HG03064 (cell line): ENCODE measurements around the gene ARHGAP18.

ENCODE experiments used
- ATAC-seq: cut with Tn5 transposase; IDR thresholded peaks from one replicate; pipeline ENCODE4 v1.9.1; 2021; ENCODE audit warnings: low read depth; ENCODE audit not compliant: unreplicated experiment

Gene ARHGAP18

DNA sequence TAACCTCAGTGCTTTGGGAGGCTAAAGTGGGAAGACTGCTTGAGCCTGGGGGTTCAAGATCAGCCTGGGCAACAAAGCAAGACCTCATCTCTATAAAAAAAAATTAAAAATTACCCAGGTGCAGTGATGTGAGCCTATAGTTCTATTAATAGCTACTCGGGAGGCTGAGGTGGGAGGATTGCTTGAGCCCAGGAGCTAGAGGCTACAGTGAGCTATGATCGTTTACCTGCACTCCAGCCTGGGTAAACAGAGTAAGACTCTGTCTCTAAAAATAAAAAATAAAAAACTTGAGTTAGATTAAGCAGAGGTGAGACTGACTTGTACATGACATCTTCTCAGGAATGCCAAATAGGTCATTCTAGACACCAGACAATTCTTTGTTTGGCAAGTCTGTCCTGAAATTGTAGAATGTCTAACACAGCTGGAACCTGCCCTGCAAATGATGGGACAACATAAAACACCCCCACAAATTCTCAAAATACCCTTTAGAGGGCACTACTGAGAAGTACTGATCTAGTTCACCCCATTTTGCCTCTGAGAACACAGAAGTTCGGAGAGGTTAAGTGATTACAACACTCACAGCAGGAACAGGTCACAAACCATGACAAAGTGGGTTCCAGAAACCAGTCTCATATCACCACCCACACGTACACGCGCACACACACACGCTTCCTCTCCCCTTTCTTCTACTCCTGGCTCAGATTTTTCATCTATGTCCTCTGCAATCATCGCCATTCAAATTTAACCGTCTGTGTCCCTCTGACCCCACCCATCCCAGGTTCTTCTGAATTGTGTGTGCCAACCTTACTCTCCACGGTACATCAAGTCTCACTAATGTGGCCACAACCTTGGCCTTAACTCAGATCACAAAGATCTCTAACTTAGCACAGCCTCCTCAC, 38.3 kb downstream of the ARHGAP18 start:
- ATAC-seq: peak; percentile 54

DNA sequence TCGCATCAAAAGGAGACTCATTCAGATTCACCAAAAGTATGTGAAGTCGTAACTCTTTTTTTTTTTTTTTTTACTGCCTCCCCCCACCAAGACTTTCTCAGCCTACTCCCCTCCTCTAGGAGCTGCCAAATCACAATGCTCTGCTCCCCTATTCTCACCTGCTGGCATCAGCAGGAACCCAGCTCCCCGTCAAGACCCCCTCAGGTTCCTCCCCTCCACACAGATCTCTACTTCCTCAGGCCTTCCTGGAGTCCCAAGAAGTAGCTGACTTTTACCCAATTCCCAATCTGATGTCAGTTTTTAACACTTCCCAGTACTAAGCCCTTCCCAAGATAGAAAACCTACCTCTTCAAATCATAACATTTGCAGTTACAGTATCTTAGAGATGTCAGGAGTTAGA, 39.3 kb downstream of the ARHGAP18 start:
- no peak for ATAC-seq

DNA sequence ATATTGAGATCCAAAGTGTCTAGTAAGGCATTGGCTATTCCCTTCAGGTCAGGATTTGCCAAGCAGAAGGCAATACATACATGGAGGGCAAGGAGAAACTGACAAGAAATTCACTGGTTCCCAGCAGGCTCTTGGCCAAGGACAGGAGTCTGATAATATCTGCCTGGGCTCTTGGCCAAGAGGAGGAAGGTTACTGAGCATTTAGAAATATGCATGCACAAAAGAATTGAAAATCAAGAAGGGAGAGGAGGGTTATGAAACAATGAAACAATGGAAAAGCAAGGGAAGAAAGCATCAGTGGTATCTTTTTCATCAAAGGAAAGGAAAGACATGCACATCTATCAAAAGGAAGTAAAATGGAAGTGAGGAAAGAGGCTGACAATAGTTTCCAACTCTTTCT, 42.4 kb downstream of the ARHGAP18 start:
- ATAC-seq: no peak

DNA sequence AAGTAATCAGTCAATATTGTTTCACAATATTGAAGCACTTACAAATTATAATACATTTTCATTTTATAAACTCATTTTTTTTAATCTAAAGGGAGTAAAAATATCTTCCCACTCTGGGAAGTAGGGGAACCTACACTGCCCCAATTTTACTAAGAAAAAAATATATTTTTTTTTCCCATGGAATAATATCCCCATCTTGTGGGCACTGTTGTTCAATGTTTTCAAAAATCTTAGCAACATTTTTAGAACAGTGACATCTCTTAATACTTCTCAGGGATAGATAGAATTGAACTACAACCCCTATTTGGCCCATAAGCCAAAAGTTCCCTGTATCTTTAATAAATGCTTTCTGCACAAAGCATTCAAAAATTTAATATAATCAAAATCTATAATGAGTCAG, 42.9 kb downstream of the ARHGAP18 start:
- no peak for ATAC-seq

DNA sequence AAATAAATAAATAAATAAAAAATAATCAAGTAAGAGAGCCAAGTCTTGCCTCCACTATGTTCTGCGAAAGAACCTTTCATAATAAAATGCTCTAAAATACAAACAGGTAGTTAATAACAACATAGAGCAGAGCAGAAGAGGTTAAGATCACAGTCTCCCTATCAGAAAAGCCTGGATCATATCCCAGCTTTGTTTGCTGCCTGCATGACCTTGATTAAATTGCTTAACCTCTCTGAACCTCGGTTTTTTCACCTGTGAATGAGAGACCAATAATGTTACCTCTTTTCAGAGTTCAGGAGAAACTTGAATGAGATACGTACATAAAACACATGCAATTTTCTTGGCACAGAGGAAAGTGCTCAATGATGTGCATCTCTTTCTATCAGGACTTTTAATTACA, 44.4 kb downstream of the ARHGAP18 start:
- no peak for ATAC-seq

DNA sequence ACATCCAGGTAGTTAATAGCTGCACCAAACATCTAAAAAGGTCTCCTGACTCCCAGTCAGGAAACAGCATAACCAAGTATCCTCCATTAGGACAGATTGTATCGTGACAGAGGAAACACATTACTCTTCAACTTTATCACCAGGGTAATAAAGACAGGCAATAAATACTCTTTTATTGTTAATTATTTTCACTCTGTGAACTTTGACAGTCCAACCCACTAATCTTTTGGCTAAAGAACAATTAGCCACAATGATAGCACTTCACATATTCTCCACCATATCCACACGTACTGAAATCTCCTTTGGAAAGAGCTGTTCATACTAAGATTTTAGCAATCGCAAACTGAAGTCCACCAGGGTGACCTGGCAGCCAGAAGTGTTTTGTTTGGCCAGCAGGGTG, 46.4 kb downstream of the ARHGAP18 start:
- no peak for ATAC-seq

DNA sequence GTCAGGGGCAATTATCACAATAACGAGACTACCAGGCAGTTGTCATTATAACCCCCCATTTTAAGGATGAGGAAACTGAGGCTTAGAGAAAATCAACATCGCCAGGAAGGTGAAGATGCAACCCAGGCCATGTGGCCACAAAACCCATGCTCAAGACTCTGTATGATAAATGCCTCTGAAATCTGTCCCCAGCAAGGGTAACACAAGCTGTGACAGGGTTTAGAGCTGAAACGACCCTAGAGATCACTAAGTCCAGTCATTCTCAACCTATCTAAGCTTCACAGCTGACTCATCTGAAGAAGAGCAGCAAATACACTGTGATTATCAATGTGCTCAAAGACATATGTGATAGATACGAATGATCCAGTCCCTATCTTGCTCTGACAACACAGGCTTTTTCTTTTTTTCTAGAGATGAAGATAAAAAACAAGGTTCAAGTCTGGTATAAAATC, 47.0 kb downstream of the ARHGAP18 start:
- ATAC-seq: peak; percentile 54

DNA sequence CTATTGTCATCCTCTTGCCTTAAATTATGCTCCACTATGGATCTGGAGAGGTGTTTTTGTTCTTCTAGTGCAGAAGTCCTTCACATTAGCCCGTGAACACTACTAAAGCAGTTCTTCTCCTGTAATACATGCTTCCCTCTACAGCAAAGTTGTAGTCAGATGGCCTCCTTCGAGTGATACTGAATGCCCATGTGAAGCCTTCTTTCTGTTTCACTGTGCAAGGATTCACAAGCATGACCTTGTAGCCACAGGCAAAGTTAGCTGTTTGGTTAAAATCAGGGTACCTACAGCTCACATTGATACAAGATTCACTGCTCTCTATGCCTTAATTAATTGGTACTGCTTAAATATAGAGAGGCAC, 47.6 kb downstream of the ARHGAP18 start:
- ATAC-seq: peak; percentile 54

DNA sequence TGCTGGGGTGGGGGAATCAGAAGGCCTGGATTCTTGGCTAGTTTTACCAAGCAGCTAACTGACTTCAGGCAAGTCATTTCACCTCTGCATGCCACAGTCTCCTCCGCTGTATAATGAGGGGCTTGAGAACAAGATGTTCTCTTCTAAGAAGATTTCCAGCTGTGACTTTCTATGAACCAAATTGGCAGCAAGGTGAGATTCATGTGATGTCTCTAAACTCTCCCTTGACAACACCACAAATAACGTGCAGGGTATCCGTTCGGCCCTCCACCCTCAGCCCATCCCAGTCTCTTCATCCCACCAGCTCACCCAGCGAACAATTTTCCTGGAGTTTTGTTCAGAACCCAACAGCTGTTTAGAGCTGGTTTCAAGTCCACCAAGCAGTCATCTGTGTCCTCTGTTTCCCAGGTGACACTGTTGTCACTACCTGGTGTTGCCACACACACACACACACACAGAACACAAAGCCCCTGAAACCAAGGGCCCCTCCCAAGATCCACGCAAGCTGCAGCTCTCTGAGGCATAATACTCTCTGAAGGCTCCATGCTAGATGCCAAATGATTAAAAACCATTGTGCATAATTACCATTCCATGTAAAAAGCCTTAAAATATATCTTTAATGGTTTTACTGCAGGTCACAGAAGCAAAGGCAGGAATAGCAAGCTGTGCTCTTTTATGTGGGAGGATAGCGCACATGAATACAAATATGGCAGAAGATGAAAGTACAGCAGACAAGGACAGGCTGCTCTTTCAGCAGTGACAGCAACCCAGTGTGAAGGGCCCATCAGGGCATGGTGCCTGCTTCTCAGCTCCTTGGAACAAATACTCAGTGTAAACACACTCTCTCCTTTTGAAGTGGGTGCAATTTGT, 48.2 kb downstream of the ARHGAP18 start:
- ATAC-seq: peak; percentile 21

DNA sequence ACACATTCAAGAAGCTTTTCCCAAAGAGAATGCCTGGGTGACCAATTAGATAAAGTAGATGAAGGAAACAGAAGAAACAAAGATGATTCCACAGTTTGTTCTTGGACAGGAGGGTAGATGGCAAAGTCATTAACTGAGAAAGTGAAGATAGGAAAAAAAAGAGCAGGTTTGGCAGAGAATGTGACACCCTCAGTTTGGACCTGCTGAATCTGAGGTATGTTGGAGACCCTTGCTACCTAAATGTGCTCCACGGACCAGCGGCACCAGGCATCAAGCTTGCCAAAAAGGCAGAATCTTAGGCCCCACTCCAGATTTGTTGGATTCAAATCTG, 49.7 kb downstream of the ARHGAP18 start:
- ATAC-seq: no peak

DNA sequence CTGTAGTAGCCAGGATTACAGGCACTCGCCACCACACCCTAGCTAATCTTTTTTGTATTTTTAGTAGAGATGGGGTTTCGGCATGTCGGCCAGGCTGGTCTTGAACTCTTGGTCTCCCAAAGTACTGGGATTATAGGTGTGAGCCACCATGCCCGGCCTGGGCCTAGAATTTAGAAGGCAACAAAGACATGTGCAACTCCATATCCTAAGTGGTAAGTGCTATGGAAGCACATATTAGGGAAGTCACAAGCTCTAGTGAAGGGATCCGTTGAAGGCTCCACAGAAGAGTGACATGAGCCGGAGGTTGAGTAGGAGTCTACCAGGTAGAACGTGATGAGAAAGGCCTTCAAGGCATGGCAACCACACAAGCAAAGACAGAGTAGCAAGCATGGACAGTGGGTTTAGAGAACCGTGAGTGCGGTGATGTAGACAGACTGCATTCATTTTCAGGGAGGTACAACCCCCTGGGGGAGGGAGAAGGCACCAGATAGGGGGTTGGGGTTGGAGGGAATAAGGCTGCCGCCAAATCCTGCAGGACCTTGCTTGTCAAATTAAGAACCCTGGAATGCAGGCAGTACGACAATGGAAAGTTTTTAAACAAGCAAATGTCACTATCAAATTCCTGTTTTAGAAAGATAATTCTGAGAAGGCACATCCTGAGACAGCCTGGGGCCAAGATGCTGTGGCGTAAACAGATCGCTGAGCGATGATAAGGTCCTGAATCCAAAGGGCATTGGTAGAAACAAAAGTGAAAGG, 50.2 kb downstream of the ARHGAP18 start:
- no peak for ATAC-seq

DNA sequence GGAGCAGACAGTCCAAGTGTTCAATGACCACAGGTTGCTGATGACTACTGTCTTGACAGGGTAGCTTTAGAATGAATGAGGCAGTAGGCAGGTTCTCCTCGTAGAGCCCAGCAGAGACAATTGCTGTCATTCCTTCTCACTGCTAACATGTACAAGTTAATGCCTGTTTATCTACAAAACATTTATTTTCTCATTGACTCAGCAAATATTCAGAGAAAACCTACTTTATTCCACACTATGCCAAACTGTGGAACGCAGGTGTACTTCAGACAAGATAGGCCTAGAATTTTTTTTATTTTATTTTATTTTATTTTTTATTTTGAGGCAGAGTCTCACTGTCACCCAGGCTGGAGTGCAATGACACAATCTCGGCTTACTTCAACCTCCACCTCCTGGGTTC, 50.8 kb downstream of the ARHGAP18 start:
- ATAC-seq: no peak

DNA sequence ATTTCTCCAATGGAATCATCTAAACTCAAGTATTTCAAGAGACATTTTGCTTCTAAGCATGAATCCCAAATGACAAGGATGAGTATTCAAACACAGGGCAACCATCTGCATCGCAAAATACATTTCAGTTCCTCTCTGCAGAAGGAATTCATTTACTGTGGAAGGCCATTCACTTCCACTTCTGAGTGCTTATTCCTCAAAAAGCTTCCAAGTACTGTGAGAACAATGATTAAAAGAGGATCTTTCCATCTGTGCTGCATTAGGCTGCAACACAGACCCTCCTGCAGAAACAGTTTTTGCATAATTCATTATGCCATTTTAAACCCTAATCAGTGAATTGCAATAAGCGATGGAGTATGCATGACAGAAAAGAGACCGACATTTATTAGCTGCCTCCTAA, 52.5 kb downstream of the ARHGAP18 start:
- no peak for ATAC-seq

DNA sequence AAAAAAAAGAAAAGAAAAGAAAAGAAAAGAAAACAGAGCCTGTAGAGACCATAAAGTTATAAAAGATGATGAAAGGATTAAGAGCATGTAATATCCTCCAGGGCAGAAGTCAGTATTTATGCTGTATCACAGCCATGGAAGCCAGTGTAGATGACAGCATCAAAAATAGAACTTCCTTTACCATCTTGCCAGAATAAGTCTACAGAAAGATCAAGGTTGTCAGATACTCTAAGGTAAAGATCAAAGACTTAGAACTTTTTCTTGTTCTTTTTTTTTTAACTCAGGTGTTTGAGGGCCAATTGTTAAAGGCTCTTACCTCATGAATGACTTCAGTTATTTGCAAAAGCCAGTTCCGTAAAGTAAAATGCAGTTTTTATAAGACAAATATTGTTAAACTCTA, 54.6 kb downstream of the ARHGAP18 start:
- ATAC-seq: no peak

DNA sequence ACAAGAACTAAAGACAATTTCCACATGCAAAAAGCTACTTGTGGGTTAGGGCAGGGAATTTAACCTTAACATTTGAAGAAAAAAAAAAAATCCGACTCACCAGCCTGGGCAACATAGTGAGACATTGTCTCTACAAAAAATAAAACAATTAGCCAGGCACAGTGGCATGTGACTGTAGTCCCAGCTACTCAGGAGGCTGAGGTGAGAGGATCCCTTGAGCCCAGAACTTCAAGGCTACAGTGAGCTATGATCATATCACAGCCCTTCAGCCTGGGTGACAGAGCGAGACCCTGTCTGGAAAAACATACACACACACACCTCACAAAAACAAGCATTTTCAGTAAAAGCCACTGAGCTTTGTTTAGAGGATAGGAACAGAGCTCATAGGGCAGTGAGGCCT, 56.2 kb downstream of the ARHGAP18 start:
- no peak for ATAC-seq

DNA sequence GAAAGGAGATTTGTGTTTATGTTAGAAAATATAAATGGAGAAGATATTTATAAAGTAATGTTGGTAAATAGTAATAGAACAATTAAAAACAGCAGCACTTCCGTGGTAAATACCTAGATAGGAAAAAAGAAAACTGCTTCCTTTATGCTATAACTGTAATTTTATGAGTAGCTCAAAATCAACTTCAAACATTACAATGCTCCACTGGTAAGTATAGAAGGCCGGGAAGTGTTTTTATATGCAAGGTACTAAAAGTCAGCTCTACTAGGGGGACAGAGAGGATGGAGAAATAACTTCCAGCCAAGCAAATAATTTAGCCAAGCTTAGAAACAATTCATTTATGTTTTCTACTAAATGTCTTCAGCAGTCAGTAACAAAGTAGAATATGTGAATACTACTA, 56.7 kb downstream of the ARHGAP18 start:
- ATAC-seq: no peak

DNA sequence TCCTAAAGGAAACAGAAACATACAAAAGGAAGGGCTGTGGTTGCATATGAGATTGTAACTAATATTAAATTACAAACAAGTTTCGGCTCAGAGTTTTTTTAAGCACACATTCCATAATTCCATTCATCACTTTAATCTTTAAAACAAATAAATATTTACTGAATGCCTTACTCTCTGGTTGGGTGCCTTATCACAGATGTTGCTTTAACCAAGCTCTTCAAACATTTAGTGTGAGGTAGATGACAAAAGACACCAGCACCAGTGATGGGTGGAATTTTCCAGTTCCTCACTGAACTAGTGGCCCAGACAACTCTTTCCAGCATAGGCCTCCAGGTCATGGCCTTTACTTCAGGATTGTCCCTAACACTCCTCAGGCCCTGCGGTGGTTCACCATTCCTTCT, 58.7 kb downstream of the ARHGAP18 start:
- no peak for ATAC-seq

DNA sequence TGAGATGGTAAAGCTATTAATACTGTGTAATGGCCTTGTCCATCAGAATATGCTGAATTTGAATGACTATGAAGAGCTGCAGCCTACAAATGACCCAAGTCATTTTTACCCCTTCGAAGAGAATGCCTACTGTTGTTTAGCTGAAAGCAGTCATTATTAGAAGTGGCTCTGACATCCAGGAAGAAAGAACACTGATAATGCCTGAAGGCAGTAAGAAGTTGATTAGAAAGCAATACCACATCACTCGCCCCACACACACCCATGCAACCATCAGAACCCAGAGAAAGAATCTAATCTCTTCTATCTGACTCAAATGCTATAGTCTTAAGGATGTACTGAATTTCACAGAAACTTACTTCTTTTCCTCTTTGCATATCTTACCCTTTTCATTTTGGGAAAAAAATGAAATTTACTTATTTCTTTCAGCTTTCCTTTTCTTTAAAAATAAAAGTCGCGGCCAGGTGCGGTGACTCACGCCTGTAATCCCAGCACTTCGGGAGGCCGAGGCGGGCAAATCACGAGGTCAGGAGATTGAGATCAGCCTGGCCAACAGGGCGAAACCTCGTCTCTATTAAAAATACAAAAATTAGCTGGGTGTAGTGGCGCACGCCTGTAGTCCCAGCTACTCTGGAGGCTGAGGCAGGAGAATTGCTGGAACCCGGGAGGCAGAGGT, 61.0 kb downstream of the ARHGAP18 start:
- no peak for ATAC-seq

DNA sequence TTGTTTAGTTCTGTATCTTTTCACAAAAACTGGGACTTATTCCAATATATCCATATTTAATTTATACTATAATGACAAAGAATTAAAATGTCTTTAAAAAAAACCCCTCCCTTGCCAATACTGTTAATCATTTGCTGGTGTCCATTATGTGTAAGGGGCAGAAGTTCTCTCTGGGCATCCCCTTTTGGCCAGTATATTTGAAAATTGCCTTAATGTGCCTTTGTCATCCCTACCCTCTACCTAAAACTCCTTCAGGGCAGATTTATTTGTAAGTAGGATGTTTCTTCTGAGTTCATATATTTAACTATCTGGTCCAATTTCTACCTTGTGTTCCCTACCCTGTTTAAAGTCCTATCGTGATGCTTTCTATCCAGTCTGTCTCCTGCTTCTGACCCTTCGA, 62.9 kb downstream of the ARHGAP18 start:
- ATAC-seq: peak; percentile 40

DNA sequence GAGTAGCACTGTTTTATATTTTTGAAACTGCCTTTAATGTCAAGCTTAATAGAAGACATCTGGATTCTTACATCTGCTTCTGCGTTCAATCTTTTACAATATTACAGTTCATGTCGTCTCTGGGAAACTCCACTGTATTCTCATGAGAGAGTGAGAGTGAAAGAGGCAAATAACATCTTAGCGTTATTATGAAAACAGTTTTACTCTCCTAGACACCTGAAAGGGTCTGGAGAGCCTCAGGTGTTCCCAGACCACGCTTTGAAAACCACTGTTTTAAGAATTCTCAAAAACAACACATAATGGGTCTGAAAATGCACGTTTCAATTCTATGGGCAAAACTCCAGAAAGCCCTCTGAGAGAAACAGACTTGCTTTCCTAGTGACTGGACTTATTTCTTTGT, 63.3 kb downstream of the ARHGAP18 start:
- peak; percentile 88 for ATAC-seq
